NCI-H2081 (cell line): ENCODE data around the gene CDK5R2.

ENCODE experiments used
- DNase-seq, 2 experiments: peaks; one replicate each; lab custom pipeline; 2025; lab: John Stamatoyannopoulos, UW

CDK5R2 gene

DNA sequence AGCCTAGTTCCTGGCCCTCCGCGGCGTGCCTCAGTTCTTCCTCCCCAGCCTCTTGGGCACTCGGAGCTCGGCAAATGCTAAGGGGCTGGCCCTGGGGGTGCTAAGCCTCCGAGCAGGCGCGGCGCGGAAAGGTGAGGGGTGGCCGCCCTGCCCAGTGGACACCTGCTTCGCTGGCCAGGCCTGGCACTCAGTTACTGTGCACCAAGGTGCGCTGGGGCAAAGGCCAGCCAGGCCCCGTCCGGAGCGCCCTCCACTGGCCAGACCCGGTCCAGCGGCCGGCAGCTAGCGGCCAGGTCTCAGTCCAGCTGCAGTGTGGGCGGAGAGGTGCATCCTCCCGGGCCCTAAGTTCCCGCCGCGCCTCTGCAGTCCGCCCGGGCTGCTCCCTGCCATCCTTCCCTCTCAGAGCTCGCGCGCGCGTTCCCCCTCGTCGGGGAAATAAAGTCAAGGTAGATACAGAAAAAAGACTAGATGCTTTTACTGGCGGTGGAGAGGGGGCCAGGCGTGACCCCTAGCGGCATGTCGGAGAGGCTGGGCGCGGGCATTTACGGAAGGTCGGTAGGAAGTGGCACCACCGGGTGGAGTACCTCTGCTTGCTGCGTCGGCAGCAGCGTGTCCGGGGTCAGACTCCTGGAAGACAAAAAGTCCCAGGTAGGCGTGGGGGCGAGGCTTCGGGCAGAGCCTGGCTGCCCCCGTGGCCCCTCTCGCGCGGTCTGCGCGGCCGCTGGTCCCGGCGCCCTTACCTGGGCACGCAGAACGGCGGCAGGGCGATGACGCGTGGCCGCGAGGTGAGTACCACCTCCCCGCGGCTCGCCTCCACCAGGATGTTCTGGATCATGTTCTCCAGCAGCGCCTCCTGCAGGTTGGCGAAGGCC lies 43.2 kb downstream of the CDK5R2 start:
- DNase-seq, result peak; percentile 83 to 92

DNA sequence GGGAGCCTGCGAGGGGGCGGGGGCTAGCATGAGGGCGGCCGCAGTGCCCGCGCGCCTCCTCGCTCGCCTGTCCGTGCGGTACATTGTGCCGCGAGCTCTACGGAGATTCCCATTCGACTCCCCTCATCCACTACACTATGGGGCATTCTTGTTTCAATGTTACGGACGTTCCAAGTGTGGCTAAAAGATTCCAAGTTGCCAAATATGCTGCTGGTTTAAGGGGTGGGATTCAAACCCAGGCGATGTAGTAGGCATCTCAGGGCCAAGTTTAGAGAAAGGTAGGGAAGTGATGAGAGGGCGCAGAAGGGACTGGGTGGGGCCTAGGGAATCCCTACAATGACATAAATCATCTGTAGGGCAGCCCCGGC lies 43.8 kb downstream of the CDK5R2 start:
- DNase-seq, result no peak

DNA sequence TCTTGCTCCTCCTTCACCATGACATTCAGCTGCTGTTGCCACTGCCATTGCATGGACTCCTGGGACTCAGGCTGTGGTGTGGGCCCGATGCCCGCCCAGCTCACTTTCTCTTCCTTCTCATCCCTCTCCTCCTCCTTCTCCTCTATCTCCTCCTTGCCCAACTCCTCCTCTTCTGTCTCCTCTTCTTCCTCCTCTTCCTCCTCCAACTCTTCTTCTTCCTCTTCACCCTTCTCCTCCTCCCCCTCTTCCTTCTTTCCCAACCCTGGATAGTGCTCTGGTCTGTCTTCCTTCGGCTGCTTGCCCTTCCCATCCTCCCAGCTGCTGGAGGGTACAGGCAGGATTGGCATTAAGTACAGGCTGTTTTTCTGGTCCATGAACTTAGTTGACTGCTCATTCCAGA lies 44.5 kb downstream of the CDK5R2 start:
- DNase-seq, result no peak

DNA sequence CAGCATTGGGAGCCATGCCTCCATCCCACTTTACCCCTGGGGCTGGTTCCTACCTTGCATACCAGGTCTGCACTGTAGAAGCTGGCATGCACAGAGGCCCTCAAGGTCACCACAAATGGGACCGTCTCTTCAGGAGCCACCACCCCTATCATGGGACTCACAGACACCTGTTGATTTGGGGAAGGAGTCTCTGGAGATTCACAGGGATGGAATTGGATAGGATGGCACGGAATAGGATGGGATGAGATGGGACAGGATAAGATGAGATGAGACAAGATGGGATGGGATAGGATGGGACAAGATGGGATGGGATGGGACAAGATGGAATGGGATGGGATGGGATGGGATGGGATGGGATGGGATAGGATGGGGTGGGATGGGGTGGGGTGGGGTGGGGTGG lies 49.8 kb downstream of the CDK5R2 start:
- DNase-seq, result no peak

DNA sequence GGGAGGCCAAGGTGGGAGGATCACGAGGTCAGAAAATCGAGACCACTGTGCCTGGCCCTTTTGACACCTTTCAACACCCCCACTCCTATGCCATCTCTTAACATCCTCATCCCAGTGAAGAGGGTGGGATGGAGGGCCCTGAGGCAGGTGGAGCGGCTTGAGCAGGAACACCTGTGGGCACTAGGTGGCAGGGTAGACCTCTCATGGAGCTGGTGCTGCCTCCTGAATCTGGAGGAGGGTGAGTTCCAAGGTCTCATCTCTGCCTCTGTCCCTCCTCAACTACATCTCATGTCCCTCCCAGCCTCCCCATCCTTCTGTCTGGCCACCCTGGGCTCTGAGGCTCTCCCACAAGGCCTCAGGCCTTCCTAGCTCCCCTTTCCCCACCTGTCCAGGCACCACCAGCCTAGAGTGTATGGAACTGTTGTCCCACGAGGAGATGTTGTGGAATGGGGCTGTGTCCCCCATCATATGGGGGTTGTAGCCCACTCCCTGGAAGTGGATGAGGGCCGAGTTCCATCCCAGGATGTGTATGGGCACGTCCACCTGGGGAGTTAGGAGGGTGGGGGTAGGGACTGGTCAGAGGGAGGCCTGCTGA lies 50.8 kb downstream of the CDK5R2 start:
- peak; percentile 15 to 48 for DNase-seq

DNA sequence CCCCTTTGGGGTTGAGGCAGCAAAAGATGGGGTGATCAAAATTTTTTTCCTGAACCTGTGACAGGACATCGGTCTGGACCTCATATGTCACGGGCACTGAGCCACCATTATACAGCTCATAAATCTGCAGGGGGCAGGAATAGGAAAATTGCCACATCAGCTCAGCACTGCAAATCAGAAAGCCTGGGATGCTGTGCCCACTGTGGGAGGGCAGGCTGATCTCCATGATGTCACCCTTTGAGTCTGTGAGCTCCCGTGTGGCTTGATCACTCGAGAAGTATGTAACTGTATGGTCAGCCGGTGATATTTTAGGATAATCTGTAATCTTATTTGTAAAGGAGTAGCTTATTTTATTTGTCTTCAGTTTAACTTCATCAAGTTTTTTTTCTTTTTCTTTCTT lies 51.4 kb downstream of the CDK5R2 start:
- DNase-seq, result no peak
